K562 (cell line): ENCODE results near the gene PRKCQ. TPM values are rescaled to one million over a fixed set of nuclear protein-coding genes. Genes with fewer than 3 reads are reported as not detected.

Experiments
- ATAC-seq: fragments of 200-7000 bp; cut with Tn5 transposase; 3 replicates; pipeline ENCODE4 v1.9.1; 2020; ENCODE audit warnings: moderate library complexity
- BruUV-seq: library from RNA; stranded (reverse); fragments of 400-500 nt; replicated peaks from 2 replicates; lab custom pipeline; 2021; lab: Mats Ljungman, UMichigan
- CTCF ChIA-PET: fragments of 300-600 bp; formaldehyde crosslinking; extraction: SDS; loops from one replicate; lab custom pipeline; 2021; ENCODE audit warnings: low intra/inter-chr PET ratio; lab: Yijun Ruan, JAX
- POLR2A ChIA-PET: fragments of 300-600, 350-650 bp; sonication (Branson Sonifier 250); formaldehyde crosslinking; extraction: SDS; loops from one replicate; lab custom pipeline; 2021; ENCODE audit warnings: antibody characterized with exemption, inconsistent platforms; lab: Yijun Ruan, JAX
- DNase-seq, 4 experiments: peaks; one replicate each; pipeline versions ENCODE4 v3.0.0 to v3.0.0-alpha.2; 2011 to 2018; ENCODE audit warnings: low spot score in 3 of 4, mixed read lengths in 3 of 4; ENCODE audit errors: extremely low read depth in 1 of 4
- FAIRE-seq: peaks from 2 replicates; lab custom pipeline; 2011; peaks lifted over from hg19 to GRCh38; lab: Jason Lieb, UNC
- H2AFZ ChIP-seq: 2 replicates; pipeline ENCODE4 v1.6.0; 2011; ENCODE audit warnings: low read depth, low read length, control low read depth, inconsistent platforms
- H3K27ac ChIP-seq: fragments of 200-600 bp; 3 replicates; pipeline ENCODE4 v1.8.0; 2011; ENCODE audit warnings: low read depth, mild to moderate bottlenecking, control low read depth, inconsistent platforms, low read length, moderate library complexity, mixed read lengths; ENCODE audit errors: extremely low read depth
- H3K27me3 ChIP-seq, 2 experiments: fragments of 300-600 bp in 1 of 2; 2 replicates in 1 of 2; 3 replicates in 1 of 2; pipeline versions ENCODE4 v1.6.0 to v1.8.0; 2011; ENCODE audit warnings: inconsistent platforms in 2 of 2, low read length in 2 of 2, mild to moderate bottlenecking in 1 of 2, mixed read lengths in 1 of 2, moderate library complexity in 1 of 2; ENCODE audit not compliant: control insufficient read depth in 2 of 2, insufficient read depth in 2 of 2
- H3K36me3 ChIP-seq: fragments of 300-600 bp; 3 replicates; pipeline ENCODE4 v1.8.0; 2011; ENCODE audit warnings: mild to moderate bottlenecking, low read length, inconsistent platforms; ENCODE audit not compliant: control insufficient read depth, insufficient read depth
- H3K4me1 ChIP-seq, 2 experiments: fragments of 200-600 bp in 1 of 2; replicated peaks in 1 of 2; 2 replicates in 1 of 2; 3 replicates in 1 of 2; pipeline versions ENCODE4 v1.5.1 to v1.8.0; 2011; ENCODE audit warnings: inconsistent platforms in 2 of 2, low read length in 2 of 2, mild to moderate bottlenecking in 1 of 2, mixed read lengths in 1 of 2, moderate library complexity in 1 of 2; ENCODE audit not compliant: control insufficient read depth in 2 of 2, insufficient read depth in 2 of 2
- H3K4me2 ChIP-seq: 2 replicates; pipeline ENCODE4 v1.6.1; 2011; ENCODE audit warnings: low read length, control low read depth, inconsistent platforms, mixed read lengths; ENCODE audit not compliant: insufficient read depth
- H3K4me3 ChIP-seq: fragments of 200-600 bp; sonication (generic), shearing (Covaris generic); 2 replicates; pipeline ENCODE4 v1.5.1; 2016; ENCODE audit warnings: control low read depth, inconsistent platforms
- H3K79me2 ChIP-seq: fragments of 200-600 bp; 3 replicates; pipeline ENCODE4 v1.8.0; 2011; ENCODE audit warnings: low read length, inconsistent platforms; ENCODE audit not compliant: control insufficient read depth, insufficient read depth
- H3K9ac ChIP-seq, 2 experiments: 2 replicates each; pipeline versions ENCODE4 v1.6.0 to v1.6.1; 2011; ENCODE audit warnings: low read depth in 2 of 2, low read length in 2 of 2, control low read depth in 1 of 2, inconsistent platforms in 1 of 2, mild to moderate bottlenecking in 1 of 2, mixed read lengths in 1 of 2; ENCODE audit not compliant: insufficient read depth in 1 of 2
- H3K9me1 ChIP-seq: one replicate; pipeline ENCODE4 v1.6.0; 2011; ENCODE audit warnings: inconsistent platforms, mild to moderate bottlenecking, low read length, moderate library complexity; ENCODE audit not compliant: control insufficient read depth, insufficient read depth
- H3K9me3 ChIP-seq: replicated peaks from 2 replicates; pipeline ENCODE4 v1.5.1; 2011; ENCODE audit warnings: low read depth, low read length, inconsistent platforms; ENCODE audit not compliant: control insufficient read depth, insufficient read depth
- H4K20me1 ChIP-seq: replicated peaks from 2 replicates; pipeline ENCODE4 v1.6.1; 2011; ENCODE audit warnings: low read length, inconsistent platforms, mixed read lengths; ENCODE audit not compliant: control insufficient read depth, insufficient read depth
- EHMT2 ChIP-seq: fragments of 450-650 bp; IDR thresholded peaks from 2 replicates; pipeline ENCODE4 v1.6.1; 2018; ENCODE audit warnings: antibody characterized with exemption
- HDAC8 ChIP-seq: fragments of 450-650 bp; IDR thresholded peaks from 2 replicates; pipeline ENCODE4 v1.6.1; 2016; ENCODE audit warnings: mild to moderate bottlenecking, missing genetic modification characterization, moderate library complexity, missing compliant biosample characterization
- HMGXB4 ChIP-seq: sonication (generic); formaldehyde crosslinking; IDR thresholded peaks from 2 replicates; pipeline ENCODE4 v1.8.1; 2023; ENCODE audit warnings: mild to moderate bottlenecking, missing genetic modification reagents
- KLF1 ChIP-seq: fragments of 450-650 bp; IDR thresholded peaks from 2 replicates; pipeline ENCODE4 v1.6.1; 2016; ENCODE audit warnings: missing genetic modification characterization, missing compliant biosample characterization
- KLF6 ChIP-seq: fragments of 250-450 bp; sonication (Bioruptor Pico); IDR thresholded peaks from 2 replicates; pipeline ENCODE4 v1.4.0; 2020; ENCODE audit warnings: mild to moderate bottlenecking, moderate library complexity, borderline replicate concordance
- NFIC ChIP-seq: fragments of 450-650 bp; IDR thresholded peaks from 2 replicates; pipeline ENCODE4 v1.6.1; 2017; ENCODE audit warnings: mild to moderate bottlenecking, inconsistent platforms
- NR2C2 ChIP-seq, 2 experiments: fragments of 200-800 bp in 1 of 2; sonication (Bioruptor generic) in 1 of 2; sonication (generic) in 1 of 2; formaldehyde crosslinking in 1 of 2; IDR thresholded peaks; 2 replicates each; pipeline versions ENCODE4 v1.6.1 to v1.8.0; 2016 to 2022; ENCODE audit warnings: mild to moderate bottlenecking in 1 of 2, missing compliant biosample characterization in 1 of 2, missing genetic modification characterization in 1 of 2, missing genetic modification reagents in 1 of 2
- PHF20 ChIP-seq: fragments of 450-650 bp; IDR thresholded peaks from 2 replicates; pipeline ENCODE4 v1.6.1; 2018; ENCODE audit not compliant: partially characterized antibody
- PHTF2 ChIP-seq: fragments of 250-450 bp; sonication (Bioruptor Pico); IDR thresholded peaks from 2 replicates; pipeline ENCODE4 v1.5.0; 2021; ENCODE audit warnings: mild to moderate bottlenecking
- YBX1 ChIP-seq: fragments of 450-650 bp; IDR thresholded peaks from 2 replicates; pipeline ENCODE4 v1.7.1; 2016; ENCODE audit warnings: mild to moderate bottlenecking
- YY1 ChIP-seq, 3 experiments: IDR thresholded peaks; 2 replicates each; pipeline ENCODE4 v1.6.1; 2011; ENCODE audit warnings: low read length in 2 of 3, mild to moderate bottlenecking in 2 of 3, moderate library complexity in 2 of 3, borderline replicate concordance in 1 of 3, control low read depth in 1 of 3, low read depth in 1 of 3; ENCODE audit not compliant: insufficient read depth in 3 of 3, insufficient replicate concordance in 2 of 3, control insufficient read depth in 1 of 3, insufficient read length in 1 of 3; ENCODE audit errors: extremely low read depth in 1 of 3
- ZKSCAN1 ChIP-seq: fragments of 150-350 bp; IDR thresholded peaks from 2 replicates; pipeline ENCODE4 v1.6.1; 2016; ENCODE audit warnings: low read depth, low read length
- ZNF165 ChIP-seq: fragments of 250-450 bp; sonication (Bioruptor Pico); IDR thresholded peaks from 2 replicates; pipeline ENCODE4 v1.4.0; 2020; ENCODE audit warnings: borderline replicate concordance
- ZNF764 ChIP-seq: fragments of 250-450 bp; sonication (Bioruptor Pico); IDR thresholded peaks from 2 replicates; pipeline ENCODE4 v1.4.0; 2020; ENCODE audit warnings: low read depth, mild to moderate bottlenecking, moderate library complexity
- WGBS: fragments of 100-300 bp; shearing (Covaris generic); methylation state at CpG from one replicate; pipeline ENCODE4 v1.1.6; 2016; ENCODE audit warnings: low coverage, mixed read lengths; ENCODE audit not compliant: insufficient coverage; ENCODE audit errors: missing lambda C conversion rate; 5-methylcytosine and 5-hydroxymethylcytosine counted together
- in situ Hi-C: fragments of 300-500 bp; cut with MboI; formaldehyde crosslinking; loops from 4 replicates; pipeline ENCODE4 v1.15.0; 2018; ENCODE audit warnings: inconsistent platforms, mixed read lengths
- intact Hi-C: fragments of 100-400 bp; cut with micrococcal nuclease; formaldehyde crosslinking; loops from 2 replicates; pipeline ENCODE4 v1.14.2; 2022
- polyA plus RNA-seq, 8 experiments: library from polyadenylated mRNA; depleted of rRNA in 4 of 8; stranded (reverse) in 5 of 8; unstranded in 3 of 8; fragments of >200 nt; fragmentation: Nextera tagmentation in 2 of 8; fragmentation: Illumina TruSeq in 1 of 8; extraction: Ambion mirVana in 2 of 8; extraction: Trizol in 1 of 8; gene quantifications; 2 replicates each; pipeline versions ENCODE4 v1.2.1 to v1.2.3, GENCODE V29; 2011 to 2014; ENCODE audit warnings: inconsistent platforms in 1 of 8, missing spikeins in 1 of 8
- total RNA-seq, 7 experiments: library from RNA; depleted of rRNA in 6 of 7; stranded (reverse); fragments of >200 nt in 6 of 7; fragmentation: Illumina TruSeq in 2 of 7; extraction: Trizol in 2 of 7; gene quantifications; 2 replicates each; pipeline versions ENCODE4 v1.2.1 to v1.2.3, GENCODE V29; 2011 to 2021; ENCODE audit warnings: low replicate concordance in 1 of 7
- TF ChIP-seq, protein P1 (sequence below): conservative IDR thresholded peaks from 2 replicates; pipeline ENCODE4 v1.6.1; 2011; ENCODE audit warnings: low read depth, mild to moderate bottlenecking, low read length; ENCODE audit not compliant: control insufficient read depth
- TF ChIP-seq, protein P2 (sequence below): fragments of 250-450 bp; sonication (Bioruptor Pico); IDR thresholded peaks from 2 replicates; pipeline ENCODE4 v1.4.0; 2020; ENCODE audit warnings: mild to moderate bottlenecking

PRKCQ gene
- total and polyA plus RNA-seq, 9 of the 15 experiments (the other 6 are each of a cell fraction or from before 2014, with no cell fraction given) = 4.4 to 23.3 (median 14.6) TPM

- TF ChIP-seq, protein P1, sequence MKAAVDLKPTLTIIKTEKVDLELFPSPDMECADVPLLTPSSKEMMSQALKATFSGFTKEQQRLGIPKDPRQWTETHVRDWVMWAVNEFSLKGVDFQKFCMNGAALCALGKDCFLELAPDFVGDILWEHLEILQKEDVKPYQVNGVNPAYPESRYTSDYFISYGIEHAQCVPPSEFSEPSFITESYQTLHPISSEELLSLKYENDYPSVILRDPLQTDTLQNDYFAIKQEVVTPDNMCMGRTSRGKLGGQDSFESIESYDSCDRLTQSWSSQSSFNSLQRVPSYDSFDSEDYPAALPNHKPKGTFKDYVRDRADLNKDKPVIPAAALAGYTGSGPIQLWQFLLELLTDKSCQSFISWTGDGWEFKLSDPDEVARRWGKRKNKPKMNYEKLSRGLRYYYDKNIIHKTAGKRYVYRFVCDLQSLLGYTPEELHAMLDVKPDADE = no peak
- no peak for TF ChIP-seq KLF1 (tag)
- TF ChIP-seq, all 486 proteins: peak for 0
Measured at GRCh38 chr10:6399879-6400278, 180.2 kb downstream of the PRKCQ start (continued).

DNA sequence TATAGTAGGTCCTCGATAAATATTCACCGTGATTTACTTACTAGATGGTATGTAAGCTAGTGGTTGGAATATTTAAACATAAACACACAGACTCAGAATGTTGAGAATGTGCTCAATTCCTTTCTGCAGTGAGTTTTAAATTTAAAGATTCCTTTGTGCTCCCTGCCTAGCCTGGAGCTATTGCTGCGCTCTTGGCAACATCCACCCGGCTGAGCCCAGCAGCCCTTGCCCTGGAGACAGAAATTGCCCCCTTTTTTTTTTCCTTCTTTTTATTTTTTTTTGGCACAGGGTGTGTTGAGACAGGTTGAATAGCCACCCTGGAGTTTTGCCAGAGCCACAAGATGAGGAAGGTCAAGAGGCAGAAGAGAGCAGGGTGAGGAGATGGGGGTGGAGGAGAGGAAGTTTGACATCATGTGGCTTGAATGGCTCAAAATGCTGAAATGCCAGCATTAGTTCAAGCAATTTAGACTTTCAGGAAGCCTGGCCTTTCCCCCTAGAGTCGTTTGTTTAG lies 180.8 kb downstream of the PRKCQ start:
- Histone ChIP-seq H3K4me2 (no peak overlapping the region), H3K9ac (no peak overlapping the region), H4K20me1 (no peaks in the 10 kb centered on the region), H3K27me3 (peaks cover 10 to 31% of the 10 kb centered on the region in 2 experiments), H3K4me3 (no peak overlapping the region), H3K9me3 (no peaks in the 10 kb centered on the region), H3K27ac (no peak overlapping the region), H2AFZ (no peak overlapping the region), H3K36me3 (no peaks in the 10 kb centered on the region), H3K9me1 (no peaks in the 10 kb centered on the region), H3K79me2 (no peaks in the 10 kb centered on the region), H3K4me1 (peaks cover 0 to 4% of the 10 kb centered on the region in 2 experiments; a peak in 3 of 5 replicates)
- ChIA-PET CTCF (interaction anchor here (3.9 kb wide), 1 partner anchor 290 kb away, joined by 37 read pairs; no protein-coding TSS in a partner anchor), POLR2A (no interaction called here)
- intact Hi-C loops (no loop called here), in situ Hi-C loops (loop anchor here (25.0 kb wide), 1 partner anchor 462 kb away; no protein-coding TSS in a partner anchor)
- FAIRE-seq = no peak
- ATAC-seq = no peak
- DNase-seq = no peak
- WGBS = 18% methylated on average over 5 of the region's 5 CpGs
- BruUV-seq = no TSS peak
- TF ChIP-seq HDAC8 (tag) (no peak), NR2C2 (CRISPR knock-in tag; IDR thresholded peaks at IDR 0.05) (no peak), NR2C2 (tag; IDR thresholded peaks at IDR 0.05) (no peak), KLF6 (CRISPR knock-in tag) (no peak), NFIC (no peak), EHMT2 (no peak), YY1 (IDR thresholded peaks at IDR 0.05; ENCODE audit: borderline replicate concordance in 1 of 3, control insufficient read depth in 1 of 3, extremely low read depth in 1 of 3, insufficient read depth in 3 of 3, insufficient read length in 1 of 3, insufficient replicate concordance in 2 of 3, low read depth in 1 of 3, low read length in 2 of 3) (no peak), ZNF764 (CRISPR knock-in tag) (no peak), ZNF165 (CRISPR knock-in tag) (no peak), PHF20 (no peak), HMGXB4 (CRISPR knock-in tag) (no peak), ZKSCAN1 (no peak), PHTF2 (CRISPR knock-in tag) (no peak), YBX1 (no peak)
- TF ChIP-seq, protein P2, sequence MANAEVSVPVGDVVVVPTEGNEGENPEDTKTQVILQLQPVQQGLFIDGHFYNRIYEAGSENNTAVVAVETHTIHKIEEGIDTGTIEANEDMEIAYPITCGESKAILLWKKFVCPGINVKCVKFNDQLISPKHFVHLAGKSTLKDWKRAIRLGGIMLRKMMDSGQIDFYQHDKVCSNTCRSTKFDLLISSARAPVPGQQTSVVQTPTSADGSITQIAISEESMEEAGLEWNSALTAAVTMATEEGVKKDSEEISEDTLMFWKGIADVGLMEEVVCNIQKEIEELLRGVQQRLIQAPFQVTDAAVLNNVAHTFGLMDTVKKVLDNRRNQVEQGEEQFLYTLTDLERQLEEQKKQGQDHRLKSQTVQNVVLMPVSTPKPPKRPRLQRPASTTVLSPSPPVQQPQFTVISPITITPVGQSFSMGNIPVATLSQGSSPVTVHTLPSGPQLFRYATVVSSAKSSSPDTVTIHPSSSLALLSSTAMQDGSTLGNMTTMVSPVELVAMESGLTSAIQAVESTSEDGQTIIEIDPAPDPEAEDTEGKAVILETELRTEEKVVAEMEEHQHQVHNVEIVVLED = no peak
